ENCODE results near the gene ARSD. TPM values are rescaled to one million over a fixed set of nuclear protein-coding genes. Genes with fewer than 3 reads are reported as not detected.
"Not testable (repeated sequence)": the region's sequence is repeated elsewhere in the genome, so short reads cannot be mapped to it uniquely, and the experiment has no call there.

ARSD gene
- total and polyA plus RNA-seq, 4 donors: 10.8 to 55.4 (median 34.1) TPM

- ATAC-seq (ENCODE audit: insufficient read depth, low FRiP score): no peak
- H3K27me3 ChIP-seq (ENCODE audit: control insufficient read depth in 3 of 3, insufficient read depth in 3 of 3, low read length in 2 of 3): peaks cover 0 to 26% (median 0%) of the 10 kb centered on the region in 3 donors
- no peak overlapping the region for H3K4me3 ChIP-seq
- 76 to 87% methylated on average over 14 of the region's 14 CpGs for WGBS, 2 donors
- no peak for DNase-seq
- H3K4me1 ChIP-seq (ENCODE audit: control insufficient read depth in 5 of 5, insufficient read depth in 5 of 5, low read length in 5 of 5): no peaks in the 10 kb centered on the region
- H3K9me3 ChIP-seq (ENCODE audit: control insufficient read depth in 4 of 4, insufficient read depth in 3 of 4, low read length in 3 of 4): peaks cover 0 to 5% (median 0%) of the 10 kb centered on the region in 4 donors
- TF ChIP-seq CTCF (IDR thresholded peaks at IDR 0.05; ENCODE audit: control extremely low read depth, extremely low read depth): no peak
- H3K36me3 ChIP-seq (ENCODE audit: control insufficient read depth in 4 of 4, insufficient read depth in 4 of 4, low read length in 4 of 4): no peaks in the 10 kb centered on the region
- no peak overlapping the region for H3K9ac ChIP-seq (ENCODE audit: insufficient read depth in 1 of 2, low read length in 2 of 2)
- no peak overlapping the region for H3K27ac ChIP-seq (ENCODE audit: low read depth in 1 of 2, low read length in 1 of 2)
Measured at GRCh38 chrX:2967584-2967983, 38.4 kb upstream of the ARSD start.

- DNase-seq (peak in 1 of 3 donors; percentile 10), ATAC-seq (ENCODE audit: insufficient read depth, low FRiP score) (no peak)
- Histone ChIP-seq H3K4me1 (ENCODE audit: control insufficient read depth in 5 of 5, insufficient read depth in 5 of 5, low read length in 5 of 5) (no peaks in the 10 kb centered on the region), H3K9me3 (ENCODE audit: control insufficient read depth in 4 of 4, insufficient read depth in 3 of 4, low read length in 3 of 4) (peaks cover 0 to 3% (median 0%) of the 10 kb centered on the region in 4 donors), H3K9ac (ENCODE audit: insufficient read depth in 1 of 2, low read length in 2 of 2) (no peak overlapping the region), H3K27me3 (ENCODE audit: control insufficient read depth in 3 of 3, insufficient read depth in 3 of 3, low read length in 2 of 3) (peaks cover 0 to 31% (median 0%) of the 10 kb centered on the region in 3 donors), H3K27ac (ENCODE audit: low read depth in 1 of 2, low read length in 1 of 2) (no peak overlapping the region), H3K4me3 (no peak overlapping the region), H3K36me3 (ENCODE audit: control insufficient read depth in 4 of 4, insufficient read depth in 4 of 4, low read length in 4 of 4) (no peaks in the 10 kb centered on the region)
- no peak for TF ChIP-seq CTCF (IDR thresholded peaks at IDR 0.05; ENCODE audit: control extremely low read depth, extremely low read depth)
- 60 to 85% methylated on average over 3 of the region's 3 CpGs for WGBS, 2 donors
Measured at GRCh38 chrX:2967012-2967411, 37.9 kb upstream of the ARSD start.

GRCh38 chrX:2965965-2966364 lies 36.8 kb upstream of the ARSD start:
- 72 to 76% methylated on average over 6 of the region's 6 CpGs for WGBS, 2 donors
- no peak overlapping the region for H3K9ac ChIP-seq (ENCODE audit: insufficient read depth in 1 of 2, low read length in 2 of 2)
- H3K4me1 ChIP-seq (ENCODE audit: control insufficient read depth in 5 of 5, insufficient read depth in 5 of 5, low read length in 5 of 5): no peaks in the 10 kb centered on the region

GRCh38 chrX:2963992-2964794 lies 35.1 kb upstream of the ARSD start:
- H3K4me3 ChIP-seq: not testable (repeated sequence)
- peak; percentile 44 for ATAC-seq (ENCODE audit: insufficient read depth, low FRiP score)

More at GRCh38 chrX:2965965-2966364, 36.8 kb upstream of the ARSD start:
- Histone ChIP-seq H3K27ac (ENCODE audit: low read depth in 1 of 2, low read length in 1 of 2) (no peak overlapping the region), H3K36me3 (ENCODE audit: control insufficient read depth in 4 of 4, insufficient read depth in 4 of 4, low read length in 4 of 4) (no peaks in the 10 kb centered on the region), H3K27me3 (ENCODE audit: control insufficient read depth in 3 of 3, insufficient read depth in 3 of 3, low read length in 2 of 3) (peaks cover 0 to 34% (median 0%) of the 10 kb centered on the region in 3 donors), H3K4me3 (no peak overlapping the region), H3K9me3 (ENCODE audit: control insufficient read depth in 4 of 4, insufficient read depth in 3 of 4, low read length in 3 of 4) (no peaks in the 10 kb centered on the region)
- peak; percentile 25 for ATAC-seq (ENCODE audit: insufficient read depth, low FRiP score)
- no peak for TF ChIP-seq CTCF (IDR thresholded peaks at IDR 0.05; ENCODE audit: control extremely low read depth, extremely low read depth)
- no peak for DNase-seq

GRCh38 chrX:2963449-2963848 lies 34.3 kb upstream of the ARSD start:
- not testable (repeated sequence) for H3K9me3 ChIP-seq (ENCODE audit: control insufficient read depth in 4 of 4, insufficient read depth in 3 of 4, low read length in 3 of 4); H3K4me3 ChIP-seq; DNase-seq; H3K36me3 ChIP-seq (ENCODE audit: control insufficient read depth in 4 of 4, insufficient read depth in 4 of 4, low read length in 4 of 4); H3K4me1 ChIP-seq (ENCODE audit: control insufficient read depth in 5 of 5, insufficient read depth in 5 of 5, low read length in 5 of 5); ATAC-seq (ENCODE audit: insufficient read depth, low FRiP score); H3K27ac ChIP-seq (ENCODE audit: low read depth in 1 of 2, low read length in 1 of 2); H3K9ac ChIP-seq (ENCODE audit: insufficient read depth in 1 of 2, low read length in 2 of 2)
- 80 to 89% methylated on average over 7 of the region's 7 CpGs for WGBS, 2 donors
- H3K27me3 ChIP-seq (ENCODE audit: control insufficient read depth in 3 of 3, insufficient read depth in 3 of 3, low read length in 2 of 3): peaks cover 0 to 32% (median 0%) of the 10 kb centered on the region in 3 donors

More at GRCh38 chrX:2963992-2964794, 35.1 kb upstream of the ARSD start:
- DNase-seq: peak in 1 of 3 donors; percentile 41
- H3K4me1 ChIP-seq (ENCODE audit: control insufficient read depth in 5 of 5, insufficient read depth in 5 of 5, low read length in 5 of 5); H3K9me3 ChIP-seq (ENCODE audit: control insufficient read depth in 4 of 4, insufficient read depth in 3 of 4, low read length in 3 of 4); H3K36me3 ChIP-seq (ENCODE audit: control insufficient read depth in 4 of 4, insufficient read depth in 4 of 4, low read length in 4 of 4): not testable (repeated sequence)
- H3K27me3 ChIP-seq (ENCODE audit: control insufficient read depth in 3 of 3, insufficient read depth in 3 of 3, low read length in 2 of 3): peaks cover 0 to 33% (median 0%) of the 10 kb centered on the region in 3 donors
- WGBS, 2 donors: 60 to 76% methylated on average over 13 to 16 of the region's 16 CpGs
- peak overlapping the region in 1 of 2 donors; percentile 21 for H3K27ac ChIP-seq (ENCODE audit: low read depth in 1 of 2, low read length in 1 of 2)
- H3K9ac ChIP-seq (ENCODE audit: insufficient read depth in 1 of 2, low read length in 2 of 2): peak overlapping the region in 1 of 2 donors; percentile 16
